GM12801 (cell line): ENCODE data around the gene IQGAP3.

Experiments used
- TF ChIP-seq, protein P1 (sequence below): IDR thresholded peaks from one replicate; pipeline ENCODE4 v1.5.1; 2011; ENCODE audit warnings: control low read depth; ENCODE audit not compliant: insufficient read length; ENCODE audit errors: extremely low read depth

The IQGAP3 gene

GRCh38 chr1:156556354-156556753 is 16.0 kb downstream of the IQGAP3 start:
- TF ChIP-seq, protein P1, sequence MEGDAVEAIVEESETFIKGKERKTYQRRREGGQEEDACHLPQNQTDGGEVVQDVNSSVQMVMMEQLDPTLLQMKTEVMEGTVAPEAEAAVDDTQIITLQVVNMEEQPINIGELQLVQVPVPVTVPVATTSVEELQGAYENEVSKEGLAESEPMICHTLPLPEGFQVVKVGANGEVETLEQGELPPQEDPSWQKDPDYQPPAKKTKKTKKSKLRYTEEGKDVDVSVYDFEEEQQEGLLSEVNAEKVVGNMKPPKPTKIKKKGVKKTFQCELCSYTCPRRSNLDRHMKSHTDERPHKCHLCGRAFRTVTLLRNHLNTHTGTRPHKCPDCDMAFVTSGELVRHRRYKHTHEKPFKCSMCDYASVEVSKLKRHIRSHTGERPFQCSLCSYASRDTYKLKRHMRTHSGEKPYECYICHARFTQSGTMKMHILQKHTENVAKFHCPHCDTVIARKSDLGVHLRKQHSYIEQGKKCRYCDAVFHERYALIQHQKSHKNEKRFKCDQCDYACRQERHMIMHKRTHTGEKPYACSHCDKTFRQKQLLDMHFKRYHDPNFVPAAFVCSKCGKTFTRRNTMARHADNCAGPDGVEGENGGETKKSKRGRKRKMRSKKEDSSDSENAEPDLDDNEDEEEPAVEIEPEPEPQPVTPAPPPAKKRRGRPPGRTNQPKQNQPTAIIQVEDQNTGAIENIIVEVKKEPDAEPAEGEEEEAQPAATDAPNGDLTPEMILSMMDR, result no peak

- TF ChIP-seq, protein P1, result no peak
Measured at GRCh38 chr1:156555715-156556114, 16.6 kb downstream of the IQGAP3 start.

- TF ChIP-seq, protein P1, result no peak
Measured at GRCh38 chr1:156554971-156555370, 17.4 kb downstream of the IQGAP3 start.

GRCh38 chr1:156553860-156554485 is 18.4 kb downstream of the IQGAP3 start:
- TF ChIP-seq, protein P1, result no peak

GRCh38 chr1:156552518-156552917 is 19.8 kb downstream of the IQGAP3 start:
- TF ChIP-seq, protein P1, result no peak

DNA sequence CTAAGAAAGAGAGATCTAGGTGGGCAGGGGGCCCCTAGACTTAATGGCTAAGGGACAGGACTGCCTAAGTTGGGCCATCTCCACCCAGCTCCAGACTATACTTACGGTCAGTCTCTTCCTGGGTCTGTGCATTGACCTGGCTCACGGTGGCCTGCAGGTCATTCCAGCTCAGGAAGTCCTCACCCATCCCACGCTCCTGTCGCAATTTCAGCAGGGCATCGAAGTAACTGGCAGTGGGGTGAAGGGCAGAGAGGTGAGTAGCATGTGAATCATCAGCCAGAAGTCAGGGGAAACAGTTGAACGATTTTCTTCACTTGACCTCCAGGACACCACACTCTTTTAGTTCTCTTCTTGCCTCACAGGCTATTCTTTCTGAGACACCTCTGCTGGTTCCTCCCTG is 20.5 kb downstream of the IQGAP3 start:
- TF ChIP-seq, protein P1, result no peak

DNA sequence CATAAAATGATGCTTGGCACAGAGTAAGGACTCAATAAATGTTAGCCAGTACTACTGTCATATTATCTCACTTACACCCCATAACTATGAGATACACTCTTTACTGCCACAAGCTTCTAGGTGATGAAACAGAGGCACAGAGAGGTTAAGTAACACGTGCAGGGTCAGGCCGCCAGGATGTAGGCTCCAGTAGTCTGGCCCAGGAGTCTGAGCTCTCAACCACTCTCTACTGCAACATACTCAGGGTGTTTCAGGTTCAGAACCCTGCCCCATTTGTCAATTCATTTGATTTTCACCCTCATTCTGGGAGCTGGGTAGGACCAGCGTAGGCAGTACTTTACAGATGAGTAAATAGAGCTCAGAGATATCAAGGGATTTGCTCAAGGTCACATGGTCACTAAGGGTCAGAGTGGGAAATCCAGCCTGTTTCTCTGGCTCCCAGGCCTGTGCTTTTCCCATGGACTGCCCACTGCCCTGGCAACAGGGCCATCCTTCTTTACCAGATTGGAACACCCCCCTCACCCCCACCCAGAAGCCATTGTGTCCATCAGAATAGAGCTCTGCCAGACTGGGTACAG is 21.2 kb downstream of the IQGAP3 start:
- TF ChIP-seq, protein P1, result no peak
